Keratinocyte (primary cell): ENCODE measurements around the gene KBTBD4. TPM values are rescaled to one million over a fixed set of nuclear protein-coding genes. Genes with fewer than 3 reads are reported as not detected.
A peak's percentile ranks its signal among the peaks of the same experiment; 100 is the strongest.

Experiments
- DNase-seq: peaks from one replicate; pipeline ENCODE4 v3.0.0-alpha.2; 2011; ENCODE audit warnings: low read depth, missing footprints, low spot score
- FAIRE-seq: peaks from 2 replicates; lab custom pipeline; 2011; peaks lifted over from hg19 to GRCh38; lab: Jason Lieb, UNC
- H2AFZ ChIP-seq: 2 replicates; pipeline ENCODE4 v1.6.0; 2012; ENCODE audit warnings: low read length, control low read depth, inconsistent platforms; ENCODE audit not compliant: control insufficient read depth
- H3K27ac ChIP-seq: 2 replicates; pipeline ENCODE4 v1.5.1; 2011; ENCODE audit warnings: low read length; ENCODE audit not compliant: control insufficient read depth, insufficient read depth
- H3K27me3 ChIP-seq: 3 replicates; pipeline ENCODE4 v1.6.0; 2011; ENCODE audit warnings: low read length; ENCODE audit not compliant: control insufficient read depth, insufficient read depth; ENCODE audit errors: extremely low read depth
- H3K36me3 ChIP-seq, 2 experiments: 2 replicates in 1 of 2; 3 replicates in 1 of 2; pipeline ENCODE4 v1.5.1; 2011; ENCODE audit warnings: low read length in 2 of 2, mild to moderate bottlenecking in 1 of 2; ENCODE audit not compliant: control insufficient read depth in 2 of 2, insufficient read depth in 2 of 2; ENCODE audit errors: extremely low read depth in 1 of 2
- H3K4me1 ChIP-seq: 3 replicates; pipeline ENCODE4 v1.5.1; 2011; ENCODE audit warnings: low read length; ENCODE audit not compliant: control insufficient read depth, insufficient read depth; ENCODE audit errors: extremely low read depth
- H3K4me2 ChIP-seq: 3 replicates; pipeline ENCODE4 v1.6.0; 2011; ENCODE audit warnings: low read depth, low read length; ENCODE audit not compliant: control insufficient read depth, insufficient read depth; ENCODE audit errors: extremely low read depth
- H3K4me3 ChIP-seq, 3 experiments: fragments of 200-600 bp in 1 of 3; sonication (generic) in 1 of 3; 2 replicates in 2 of 3; 3 replicates in 1 of 3; pipeline ENCODE4 v1.5.1; 2011 to 2016; ENCODE audit warnings: low read length in 3 of 3, mild to moderate bottlenecking in 3 of 3, control low read depth in 2 of 3, inconsistent platforms in 1 of 3, low read depth in 1 of 3, mixed read lengths in 1 of 3, mixed run types in 1 of 3, moderate library complexity in 1 of 3; ENCODE audit not compliant: control insufficient read depth in 2 of 3, insufficient read depth in 2 of 3; ENCODE audit errors: extremely low read depth in 1 of 3
- H3K79me2 ChIP-seq: 2 replicates; pipeline ENCODE4 v1.6.0; 2012; ENCODE audit warnings: low read length; ENCODE audit not compliant: control insufficient read depth, insufficient read depth
- H3K9ac ChIP-seq: 3 replicates; pipeline ENCODE4 v1.6.0; 2011; ENCODE audit warnings: low read length; ENCODE audit not compliant: control insufficient read depth, insufficient read depth; ENCODE audit errors: extremely low read depth
- H3K9me1 ChIP-seq: 3 replicates; pipeline ENCODE4 v1.6.0; 2011; ENCODE audit warnings: low read length; ENCODE audit not compliant: control insufficient read depth, insufficient read depth; ENCODE audit errors: extremely low read depth
- H3K9me3 ChIP-seq: 2 replicates; pipeline ENCODE4 v1.5.1; 2012; ENCODE audit warnings: low read depth, low read length; ENCODE audit not compliant: control insufficient read depth
- H4K20me1 ChIP-seq: 3 replicates; pipeline ENCODE4 v1.6.0; 2011; ENCODE audit warnings: low read length; ENCODE audit not compliant: control insufficient read depth, insufficient read depth; ENCODE audit errors: extremely low read depth
- EZH2 ChIP-seq: IDR thresholded peaks from one replicate; pipeline ENCODE4 v1.6.1; 2012; ENCODE audit warnings: inconsistent platforms, mild to moderate bottlenecking, low read length, moderate library complexity
- dilution Hi-C: fragments of 300-500 bp; cut with MboI; formaldehyde crosslinking; loops from one replicate; pipeline ENCODE4 v1.7.0; 2020; ENCODE audit warnings: low sequenced_read_pairs; ENCODE audit not compliant: extremely low pct_ligation_motif_present
- polyA plus RNA-seq, 5 experiments: library from polyadenylated mRNA; depleted of rRNA in 3 of 5; stranded (reverse) in 3 of 5; stranded (forward) in 1 of 5; unstranded in 1 of 5; fragments of >200 nt; gene quantifications; 1 replicate in 1 of 5; 2 replicates in 3 of 5; 3 replicates in 1 of 5; pipeline versions ENCODE4 v1.2.1 to v1.2.3, GENCODE V29; 2011 to 2012; ENCODE audit warnings: missing spikeins in 2 of 5, low read depth in 1 of 5, low replicate concordance in 1 of 5
- TF ChIP-seq, protein P1 (sequence below), 3 experiments: IDR thresholded peaks in 1 of 3; conservative IDR thresholded peaks in 1 of 3; optimal IDR thresholded peaks in 1 of 3; 2 replicates in 2 of 3; 3 replicates in 1 of 3; pipeline versions ENCODE3 to v1.5.1; 2011; ENCODE audit warnings: low read length in 3 of 3, mild to moderate bottlenecking in 3 of 3, moderate library complexity in 2 of 3, control low read depth in 1 of 3, inconsistent platforms in 1 of 3; ENCODE audit not compliant: insufficient read depth in 2 of 3; ENCODE audit errors: extremely low read depth in 1 of 3

Gene KBTBD4
- polyA plus RNA-seq, 1 donor (not counting 4 experiments of a cell fraction or from before 2014, with no cell fraction given), result 15.4 TPM

DNA sequence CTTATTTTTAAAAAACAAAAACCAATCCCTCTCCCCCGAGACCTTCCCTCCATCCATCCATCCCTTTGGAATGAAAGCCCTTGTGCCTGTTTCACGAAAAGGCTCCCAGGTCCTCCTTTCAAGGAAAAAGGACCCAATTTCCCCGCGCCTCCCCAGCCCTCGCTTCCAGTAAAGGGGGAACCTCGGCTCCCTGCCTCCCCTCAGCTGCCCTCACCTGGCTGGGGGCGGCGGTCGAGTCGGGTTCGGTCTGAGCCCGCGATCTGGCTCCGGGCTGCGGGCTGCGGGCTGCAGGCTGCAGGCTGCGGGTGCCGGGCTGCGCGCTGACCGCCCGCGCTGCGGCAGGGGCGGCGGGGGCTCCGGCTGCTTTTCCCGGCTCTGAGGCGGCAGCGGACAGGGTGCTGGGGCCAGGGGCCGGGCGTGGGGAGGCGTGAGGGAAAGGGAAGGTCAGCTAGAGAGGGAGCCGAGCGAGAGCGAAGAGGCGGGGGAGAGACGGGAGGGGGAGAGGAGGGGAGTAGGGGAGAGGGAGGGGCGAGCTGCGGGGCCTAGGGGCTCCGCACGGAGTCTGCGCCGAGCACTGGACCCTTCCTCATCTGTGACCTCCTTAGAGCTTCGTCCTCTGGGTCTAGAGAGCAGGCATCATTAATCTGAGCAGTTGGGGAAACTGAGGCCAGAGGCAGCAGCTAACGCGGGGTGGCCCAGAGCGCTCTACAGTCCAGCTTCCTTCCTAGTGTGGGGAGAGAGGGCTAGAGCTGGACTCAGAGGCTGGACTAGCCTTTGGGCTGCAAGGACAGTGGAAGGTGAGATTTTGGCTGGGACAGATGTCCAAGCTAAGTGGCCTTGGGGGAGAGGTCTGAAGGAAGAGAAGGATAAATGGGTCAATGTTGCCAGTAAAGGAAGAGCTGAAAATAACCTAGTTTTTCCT is 15.4 kb upstream of the KBTBD4 start, which contains the start of gene C1QTNF4:
Gene C1QTNF4 (minus strand): TSS at position 478 of the 922 bp plus-strand sequence. CDS start 3,601 bp downstream, outside the sequence.
- Histone ChIP-seq H4K20me1 (peaks cover 3% of the 10 kb centered on the region), H3K79me2 (no peaks in the 10 kb centered on the region), H3K4me3 (peak within 1 kb of the TSS in 1 of 3 experiments; percentile 20), H3K4me1 (peaks cover 3% of the 10 kb centered on the region), H3K4me2 (peak within 1 kb of the TSS; percentile 46), H2AFZ (no peak within 1 kb of the TSS), H3K9me3 (no peaks in the 10 kb centered on the region), H3K36me3 (no peaks in the 10 kb centered on the region), H3K27me3 (peaks cover 63% of the 10 kb centered on the region), H3K9ac (no peak within 1 kb of the TSS), H3K9me1 (no peaks in the 10 kb centered on the region), H3K27ac (no peak within 1 kb of the TSS)
- DNase-seq (no peak), FAIRE-seq (no peak)
- dilution Hi-C loops, result no loop called here
- TF ChIP-seq, protein P1, sequence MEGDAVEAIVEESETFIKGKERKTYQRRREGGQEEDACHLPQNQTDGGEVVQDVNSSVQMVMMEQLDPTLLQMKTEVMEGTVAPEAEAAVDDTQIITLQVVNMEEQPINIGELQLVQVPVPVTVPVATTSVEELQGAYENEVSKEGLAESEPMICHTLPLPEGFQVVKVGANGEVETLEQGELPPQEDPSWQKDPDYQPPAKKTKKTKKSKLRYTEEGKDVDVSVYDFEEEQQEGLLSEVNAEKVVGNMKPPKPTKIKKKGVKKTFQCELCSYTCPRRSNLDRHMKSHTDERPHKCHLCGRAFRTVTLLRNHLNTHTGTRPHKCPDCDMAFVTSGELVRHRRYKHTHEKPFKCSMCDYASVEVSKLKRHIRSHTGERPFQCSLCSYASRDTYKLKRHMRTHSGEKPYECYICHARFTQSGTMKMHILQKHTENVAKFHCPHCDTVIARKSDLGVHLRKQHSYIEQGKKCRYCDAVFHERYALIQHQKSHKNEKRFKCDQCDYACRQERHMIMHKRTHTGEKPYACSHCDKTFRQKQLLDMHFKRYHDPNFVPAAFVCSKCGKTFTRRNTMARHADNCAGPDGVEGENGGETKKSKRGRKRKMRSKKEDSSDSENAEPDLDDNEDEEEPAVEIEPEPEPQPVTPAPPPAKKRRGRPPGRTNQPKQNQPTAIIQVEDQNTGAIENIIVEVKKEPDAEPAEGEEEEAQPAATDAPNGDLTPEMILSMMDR (optimal IDR thresholded peaks at IDR 0.05 in 1 of 3, IDR thresholded peaks at IDR 0.05 in 1 of 3, conservative IDR thresholded peaks at IDR 0.05 in 1 of 3; ENCODE audit: extremely low read depth in 1 of 3, insufficient read depth in 2 of 3, low read length in 3 of 3), result no peak
- TF ChIP-seq EZH2, result peak; percentile 89

DNA sequence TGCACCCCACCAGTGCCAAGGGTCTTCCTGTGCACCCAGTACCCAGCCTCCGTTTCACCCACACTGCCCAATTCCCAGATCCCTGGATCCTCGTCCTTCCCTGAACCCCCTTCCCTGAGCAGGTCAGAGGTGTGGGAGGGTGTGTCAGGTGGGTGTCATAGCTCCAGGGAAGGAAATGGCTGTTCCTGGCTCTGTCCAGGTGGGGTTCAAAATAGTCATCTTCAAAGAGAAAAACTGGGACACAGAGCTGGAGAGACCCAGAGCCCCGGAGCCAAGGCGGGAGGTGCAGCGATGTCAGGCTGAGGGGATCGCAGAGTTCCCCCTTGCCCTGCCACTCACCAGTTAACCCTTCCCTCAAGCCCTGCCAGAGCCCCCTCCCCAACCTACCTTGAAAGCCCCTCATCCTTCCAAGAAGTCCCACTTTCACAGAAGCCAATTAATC is 14.7 kb upstream of the KBTBD4 start:
- no peak for FAIRE-seq
- no peak overlapping the region for H2AFZ ChIP-seq
- H3K9me3 ChIP-seq, result no peaks in the 10 kb centered on the region
- H3K79me2 ChIP-seq, result no peaks in the 10 kb centered on the region
- no peak overlapping the region for H3K27ac ChIP-seq
- peak overlapping the region; percentile 46 for H3K4me2 ChIP-seq
- H4K20me1 ChIP-seq, result peaks cover 3% of the 10 kb centered on the region
- H3K27me3 ChIP-seq, result peaks cover 66% of the 10 kb centered on the region
- dilution Hi-C loops, result no loop called here
- H3K9ac ChIP-seq, result no peak overlapping the region
- no peaks in the 10 kb centered on the region for H3K9me1 ChIP-seq
- no peak for DNase-seq
- H3K36me3 ChIP-seq, result no peaks in the 10 kb centered on the region
- TF ChIP-seq, protein P1 (optimal IDR thresholded peaks at IDR 0.05 in 1 of 3, IDR thresholded peaks at IDR 0.05 in 1 of 3, conservative IDR thresholded peaks at IDR 0.05 in 1 of 3; ENCODE audit: extremely low read depth in 1 of 3, insufficient read depth in 2 of 3, low read length in 3 of 3), result no peak
- peak; percentile 92 for TF ChIP-seq EZH2
- no peak overlapping the region for H3K4me3 ChIP-seq
- peaks cover 3% of the 10 kb centered on the region for H3K4me1 ChIP-seq
